GM18519 (cell line): Measurements from ENCODE around the gene DTNB.
"Not testable (repeated sequence)": the region's sequence is repeated elsewhere in the genome, so short reads cannot be mapped to it uniquely, and the experiment has no call there.

Experiments used
- ATAC-seq: cut with Tn5 transposase; IDR thresholded peaks from one replicate; pipeline ENCODE4 v1.9.1; 2021; ENCODE audit warnings: mild to moderate bottlenecking, moderate library complexity; ENCODE audit not compliant: unreplicated experiment, low FRiP score

DTNB gene

DNA sequence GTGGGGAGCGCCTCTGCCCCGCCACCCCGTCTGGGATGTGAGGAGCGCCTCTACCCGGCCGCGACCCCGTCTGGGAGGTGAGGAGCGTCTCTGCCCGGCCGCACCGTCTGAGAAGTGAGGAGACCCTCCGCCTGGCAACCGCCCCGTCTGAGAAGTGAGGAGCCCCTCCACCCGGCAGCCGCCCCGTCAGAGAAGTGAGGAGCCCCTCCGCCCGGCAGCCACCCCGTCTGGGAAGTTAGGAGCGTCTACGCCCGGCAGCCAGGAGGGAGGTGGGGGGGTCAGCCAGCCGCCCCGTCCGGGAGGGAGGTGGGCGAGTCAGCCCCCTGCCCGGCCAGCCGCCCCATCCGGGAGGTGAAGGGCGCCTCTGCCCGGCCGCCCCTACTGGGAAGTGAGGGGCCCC is 39.6 kb downstream of the DTNB start:
- ATAC-seq = not testable (repeated sequence)

DNA sequence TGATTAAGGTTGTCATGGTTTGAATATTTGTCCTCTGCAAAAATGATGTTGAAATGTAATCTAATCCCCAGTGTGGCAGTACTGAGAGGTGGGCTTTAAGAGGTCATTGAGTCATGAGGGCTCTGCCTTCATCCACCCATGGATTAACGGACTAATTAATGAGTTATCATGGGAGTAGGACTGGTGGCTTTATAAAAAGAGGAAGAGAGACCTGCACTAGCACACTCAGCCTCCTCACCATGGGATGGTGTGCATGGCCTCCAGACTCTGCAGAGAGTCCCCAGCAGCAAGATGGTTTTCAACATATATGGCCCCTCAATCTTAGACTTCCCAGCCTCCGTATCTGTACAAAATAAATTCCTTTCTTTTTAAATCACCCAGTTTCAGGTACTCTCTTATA is 41.0 kb downstream of the DTNB start:
- no peak for ATAC-seq

DNA sequence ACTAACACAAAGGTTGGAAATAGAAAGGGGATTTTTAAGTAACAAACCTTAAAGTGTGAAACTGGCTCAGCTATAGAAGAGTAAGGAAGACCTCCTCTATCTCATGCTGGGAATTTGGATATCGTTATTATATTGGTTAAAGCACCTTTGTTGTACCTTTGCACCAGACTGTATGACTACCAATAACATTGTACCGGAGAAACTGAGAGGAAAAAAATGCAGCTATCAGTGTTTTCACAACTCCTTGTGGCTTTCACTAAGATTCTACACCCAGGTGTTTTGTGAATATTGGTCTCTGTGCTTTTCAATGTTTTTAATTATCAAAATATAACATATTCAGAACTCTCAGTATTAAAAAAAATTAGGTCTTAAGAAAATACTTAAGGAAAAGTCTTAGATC is 48.7 kb downstream of the DTNB start:
- no peak for ATAC-seq

DNA sequence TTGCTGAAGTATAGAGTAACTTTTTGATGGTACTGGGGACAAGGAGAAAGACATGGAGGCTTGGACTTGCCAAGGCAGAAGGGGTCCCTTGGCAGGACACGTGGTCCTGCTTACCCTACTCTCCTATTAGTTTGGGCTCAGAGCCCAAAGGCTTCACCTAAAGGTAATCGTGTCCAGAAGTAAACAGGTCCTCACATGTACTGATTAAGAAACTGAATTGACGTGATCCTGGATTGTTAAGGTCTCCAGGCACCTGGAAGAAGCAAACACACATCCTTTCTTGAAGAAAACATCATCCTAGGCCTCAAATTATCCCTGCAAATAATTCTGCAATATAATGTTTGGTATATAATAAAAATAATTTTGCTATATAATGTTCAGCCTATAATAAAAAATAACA is 50.0 kb downstream of the DTNB start:
- ATAC-seq = no peak

DNA sequence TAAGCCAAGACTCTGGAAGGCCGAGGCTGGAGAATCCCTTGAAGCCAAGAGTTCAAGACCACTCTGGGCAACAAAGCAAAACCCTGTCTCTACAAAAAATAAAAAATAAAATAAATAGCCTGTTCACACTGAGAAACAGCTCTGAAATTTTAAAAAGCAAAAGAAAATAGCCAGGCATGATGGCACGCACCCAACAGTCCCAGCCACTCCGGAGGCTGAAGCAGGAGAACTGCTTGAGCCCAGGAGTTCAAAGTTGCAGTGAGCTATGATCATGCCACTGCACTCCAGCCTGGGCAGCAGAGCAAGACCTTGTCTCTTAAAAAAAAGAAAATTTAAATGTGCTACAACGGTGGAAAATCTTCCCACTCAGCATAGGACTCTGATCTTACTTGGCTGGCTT is 52.7 kb downstream of the DTNB start:
- ATAC-seq = no peak

DNA sequence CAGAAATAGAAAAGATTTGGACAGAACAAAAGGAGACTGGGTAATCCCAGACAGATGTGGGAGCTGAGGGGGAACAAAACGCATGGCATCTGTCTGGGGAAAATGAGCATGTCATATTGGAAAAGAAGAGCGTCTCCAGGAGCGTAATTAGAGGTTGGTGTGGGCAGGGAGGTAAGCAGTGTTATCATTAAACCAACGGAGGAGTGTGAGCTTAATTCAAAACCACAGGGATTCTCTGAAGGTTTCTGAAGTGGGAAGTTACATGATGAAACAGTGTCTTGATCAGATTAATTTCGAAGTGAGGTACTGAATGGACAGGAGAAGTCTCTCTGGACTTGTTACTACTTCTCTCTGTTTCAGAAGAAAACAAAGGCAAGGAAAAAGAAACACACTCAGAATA is 53.3 kb downstream of the DTNB start:
- no peak for ATAC-seq

DNA sequence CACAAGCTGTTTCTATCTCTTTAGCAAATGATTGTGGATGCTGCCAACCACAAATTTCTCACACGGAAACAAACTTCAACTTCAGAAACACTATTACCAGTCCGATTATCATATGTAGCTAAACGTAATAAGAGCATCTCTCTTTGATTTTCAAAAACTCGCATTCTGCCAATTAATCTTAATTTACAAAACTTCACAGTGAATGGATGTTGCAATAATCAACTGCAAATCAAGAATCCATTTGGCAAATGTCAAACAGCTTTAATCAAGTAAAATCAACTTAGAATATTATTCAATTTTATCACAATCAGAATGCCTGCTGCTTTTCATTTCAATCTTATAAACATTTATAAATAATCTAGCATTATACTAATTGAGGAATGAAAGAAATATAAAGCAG is 54.2 kb downstream of the DTNB start:
- no peak for ATAC-seq

DNA sequence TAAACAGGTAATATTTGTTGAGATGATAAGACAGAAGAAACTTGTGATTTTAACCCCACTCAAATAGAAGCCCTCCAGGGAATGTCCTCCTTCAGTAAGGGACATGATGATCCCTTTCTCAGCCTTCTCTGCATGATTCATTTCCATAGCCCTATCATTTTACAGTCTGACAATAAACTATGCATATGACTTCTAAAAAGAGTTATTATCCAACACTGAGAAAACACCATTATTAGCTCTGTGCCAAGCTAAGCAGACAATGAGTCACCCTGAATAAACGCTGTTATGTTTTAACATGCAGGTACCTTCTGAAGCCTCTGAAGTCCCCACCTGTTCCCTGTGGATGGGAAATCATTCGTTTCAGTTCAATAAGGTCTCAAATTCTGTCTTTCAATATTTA is 54.7 kb downstream of the DTNB start:
- no peak for ATAC-seq

DNA sequence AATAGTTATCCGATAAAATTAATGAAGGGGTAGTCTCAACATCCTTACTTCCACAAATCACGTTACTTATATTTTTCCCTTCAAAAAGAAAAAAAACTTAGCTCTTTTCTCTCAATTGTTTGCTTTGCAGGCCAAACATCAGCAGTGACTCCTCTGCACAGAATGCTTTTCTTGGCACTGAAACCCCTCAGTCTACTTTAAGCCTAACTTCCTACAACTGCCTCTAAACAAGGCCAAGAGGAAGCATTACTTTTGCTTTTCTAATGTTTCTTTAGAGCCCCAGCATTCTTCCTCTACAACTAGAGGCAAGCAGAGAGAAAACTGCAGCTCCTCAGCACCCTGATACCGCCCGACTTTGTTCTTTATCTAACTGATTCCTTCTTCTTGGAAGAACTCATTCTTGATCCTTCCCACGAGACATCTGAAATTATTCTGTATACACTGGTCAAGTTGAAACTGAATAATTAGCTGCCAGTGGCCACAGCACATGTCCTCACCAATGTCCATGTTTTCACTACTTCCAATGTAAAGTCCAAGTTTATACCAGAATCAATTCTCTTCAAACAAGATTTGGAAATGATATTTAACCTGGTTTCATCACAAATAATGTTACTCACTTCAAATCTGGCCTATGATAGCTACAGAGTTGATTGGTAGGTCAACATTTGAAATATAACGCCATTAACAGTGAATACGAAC is 55.3 kb downstream of the DTNB start:
- no peak for ATAC-seq

DNA sequence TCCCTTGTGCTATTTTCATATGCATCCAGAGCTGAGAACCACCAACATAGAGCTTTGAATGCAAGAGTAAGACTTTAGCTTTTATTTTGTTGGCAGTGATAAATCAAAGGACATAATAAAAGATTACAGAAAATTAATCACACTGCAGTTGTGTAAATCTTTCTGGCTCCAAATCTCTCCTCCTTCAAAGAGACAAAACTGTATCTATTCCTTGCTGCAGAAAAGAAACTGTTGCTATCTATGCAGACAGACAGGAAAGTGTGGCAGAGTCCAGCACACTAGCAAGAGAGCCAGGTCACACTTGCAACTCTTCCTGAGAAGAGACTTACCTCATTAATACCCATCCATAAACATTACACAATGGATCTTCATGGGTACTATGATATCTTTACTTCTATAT is 57.5 kb downstream of the DTNB start:
- no peak for ATAC-seq

DNA sequence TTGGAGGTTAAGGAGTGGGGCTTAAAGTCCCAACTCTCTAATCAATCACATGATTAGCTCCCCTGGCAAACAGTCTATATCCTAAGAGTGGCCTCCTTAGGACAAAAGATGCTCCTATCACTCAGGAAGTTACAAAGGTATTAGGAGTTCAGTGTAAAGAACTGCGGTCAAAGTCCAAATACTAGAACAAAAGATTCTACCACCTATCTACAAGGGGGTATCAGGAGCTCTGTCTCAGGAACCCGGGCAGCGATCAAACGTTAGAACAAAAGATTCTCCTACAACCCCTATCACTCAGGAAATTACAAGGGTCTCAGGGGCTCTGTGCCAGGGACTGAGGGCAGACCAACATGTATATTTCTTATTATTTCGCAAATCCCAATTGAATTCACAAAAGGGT is 58.0 kb downstream of the DTNB start:
- no peak for ATAC-seq

DNA sequence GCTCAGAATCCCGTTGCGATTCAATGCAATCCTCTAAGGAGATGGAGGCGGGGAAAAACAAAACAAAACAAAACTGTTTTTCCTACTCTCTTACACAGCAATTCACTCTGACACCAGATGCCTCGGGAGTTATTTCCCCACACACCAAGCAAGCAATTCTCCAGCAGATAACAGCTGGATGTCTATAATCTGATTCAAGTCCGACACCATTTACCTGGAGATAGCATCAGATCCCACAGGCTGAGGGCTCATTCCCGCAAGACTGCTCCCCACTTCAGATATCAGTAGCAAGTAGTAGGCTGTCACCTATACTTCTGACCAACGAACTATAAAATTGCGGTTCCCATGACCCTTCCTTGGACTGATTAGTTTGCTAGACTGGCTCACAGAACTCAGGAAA is 58.7 kb downstream of the DTNB start:
- no peak for ATAC-seq

DNA sequence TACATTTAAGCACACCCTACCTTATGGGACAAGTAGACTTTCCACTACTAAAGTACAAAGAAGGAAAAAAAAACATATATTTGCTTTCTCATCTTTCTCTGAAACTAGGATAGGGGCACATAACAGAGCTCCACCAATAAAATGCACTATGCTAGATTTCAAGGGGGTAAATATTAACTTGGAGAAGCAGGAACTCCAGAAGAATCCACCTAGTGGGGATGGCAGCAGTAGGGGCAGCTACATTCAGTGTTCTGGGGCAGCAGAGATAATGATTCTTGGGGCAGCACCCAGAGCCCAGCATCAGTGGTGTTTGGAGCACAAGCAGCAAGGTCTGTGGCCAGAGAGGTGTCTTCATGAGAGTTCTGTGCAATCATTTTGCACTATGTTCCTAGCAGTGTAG is 64.7 kb downstream of the DTNB start:
- ATAC-seq = no peak

DNA sequence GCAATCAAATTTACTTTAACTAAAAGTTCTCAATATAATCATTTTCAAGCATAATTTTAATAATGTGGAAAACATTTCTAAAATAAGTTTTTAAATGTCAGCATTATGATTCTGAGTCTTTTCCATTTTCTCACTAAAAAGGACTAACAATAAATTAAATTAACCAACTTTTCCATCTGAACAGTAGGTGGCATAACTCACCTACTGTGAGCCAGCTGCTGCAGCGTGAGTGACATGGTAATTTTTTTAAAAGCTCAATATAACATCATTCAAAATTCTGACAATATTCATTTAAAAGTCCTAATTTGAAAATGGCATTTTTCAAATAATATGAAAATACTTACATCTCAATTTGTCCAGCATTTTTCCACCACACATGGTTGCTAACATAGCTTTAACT is 66.5 kb downstream of the DTNB start:
- no peak for ATAC-seq

DNA sequence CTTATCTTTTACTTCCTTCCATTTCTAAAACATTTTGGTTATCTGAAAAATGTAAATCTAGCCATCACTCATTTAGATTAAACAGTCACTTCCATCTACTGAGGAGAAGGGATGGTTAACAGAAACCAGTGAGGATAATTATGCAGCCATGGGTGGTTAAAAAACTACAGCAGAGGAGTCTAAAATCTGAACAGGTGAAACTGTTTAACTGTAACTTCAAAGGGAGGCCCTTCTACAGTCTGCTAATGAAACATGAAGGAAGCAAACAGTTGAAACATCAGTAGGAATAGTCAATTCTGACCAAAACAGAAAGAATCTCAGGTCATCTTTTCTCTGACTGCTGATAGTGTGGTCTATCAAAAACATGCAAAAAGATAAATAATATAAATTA is 71.0 kb downstream of the DTNB start:
- ATAC-seq = no peak

DNA sequence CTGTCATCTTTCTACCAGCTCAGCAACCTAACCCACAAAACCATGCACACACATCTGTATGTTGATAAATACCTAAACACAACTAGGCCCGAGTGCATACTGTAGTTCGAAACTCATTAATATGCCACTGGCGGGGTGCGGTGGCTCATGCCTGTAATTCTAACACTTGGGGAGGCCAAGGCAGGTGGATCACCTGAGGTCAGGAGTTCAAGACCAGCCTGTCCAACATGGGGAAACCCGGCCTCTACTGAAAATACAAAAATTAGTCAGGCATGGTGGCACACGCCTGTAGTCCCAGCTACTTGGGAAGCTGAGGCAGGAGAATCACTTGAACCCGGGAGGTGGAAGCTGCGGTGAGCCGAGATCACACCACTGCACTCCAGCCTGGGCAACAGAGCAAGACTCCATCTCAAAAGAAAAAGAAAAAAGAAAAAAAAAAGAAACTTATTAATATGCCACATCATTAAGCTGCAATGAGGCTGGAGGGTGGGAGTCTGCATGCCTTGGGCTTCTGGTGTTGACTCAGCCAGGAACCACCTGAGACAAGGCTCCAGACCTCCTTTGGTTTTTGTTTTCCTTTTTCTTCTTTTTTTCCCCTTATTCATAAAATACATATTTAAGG is 71.6 kb downstream of the DTNB start:
- not testable (repeated sequence) for ATAC-seq

DNA sequence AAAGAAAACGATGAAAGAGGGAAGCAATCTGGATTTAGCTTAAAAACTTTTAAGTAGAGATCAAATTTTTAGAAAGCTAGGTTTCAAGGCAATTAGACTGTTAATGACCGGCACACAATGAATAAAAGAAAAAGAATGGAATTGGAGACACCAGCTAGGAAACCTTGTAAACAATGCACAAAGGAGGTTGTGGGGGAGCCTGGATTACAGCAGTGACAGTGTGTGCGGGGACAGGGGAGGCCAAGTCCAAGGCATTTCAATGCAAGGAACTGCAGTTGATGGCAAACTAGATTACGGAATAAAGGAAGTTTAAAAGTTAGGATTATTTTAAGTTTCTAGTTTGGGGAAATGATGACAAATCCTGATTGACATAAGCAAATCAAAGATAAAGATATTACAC is 74.5 kb downstream of the DTNB start:
- ATAC-seq = no peak

DNA sequence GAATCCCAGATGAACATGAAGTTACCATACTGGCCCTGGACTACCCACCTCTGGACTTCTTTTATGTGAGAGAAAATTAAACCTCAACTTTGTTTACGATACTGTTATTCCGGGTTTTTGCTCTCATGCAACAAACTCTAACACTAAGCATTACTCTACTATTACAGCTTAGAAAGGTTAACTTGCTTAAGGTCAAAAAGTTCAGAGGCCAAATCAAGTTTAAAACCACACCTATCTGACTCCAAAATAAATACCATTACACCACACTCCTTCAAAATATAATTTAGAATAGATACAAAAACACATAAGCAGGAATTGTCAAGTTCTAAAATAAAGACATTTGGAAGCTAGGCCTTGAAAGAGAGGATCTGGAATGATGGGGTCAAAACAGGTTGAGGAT is 75.0 kb downstream of the DTNB start:
- no peak for ATAC-seq

DNA sequence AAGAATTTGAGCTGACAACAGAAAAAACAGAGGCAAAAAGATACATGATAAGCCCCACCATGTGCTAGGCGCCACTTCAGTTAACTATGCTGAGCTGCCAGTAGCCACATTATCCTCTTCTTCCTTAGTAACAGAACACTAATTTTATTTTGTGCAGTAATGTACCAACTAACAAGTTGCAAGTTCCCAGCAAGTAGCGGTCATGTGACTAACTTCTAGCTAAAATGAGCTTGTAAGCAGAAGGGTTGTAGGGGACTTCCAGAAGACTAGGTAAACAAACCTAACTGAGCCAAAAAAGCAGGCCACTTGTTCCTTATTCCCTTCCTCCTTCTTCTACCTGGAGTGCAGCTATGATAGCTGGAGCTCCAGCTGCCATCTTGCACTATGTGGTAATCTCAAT is 75.5 kb downstream of the DTNB start:
- ATAC-seq = no peak

DNA sequence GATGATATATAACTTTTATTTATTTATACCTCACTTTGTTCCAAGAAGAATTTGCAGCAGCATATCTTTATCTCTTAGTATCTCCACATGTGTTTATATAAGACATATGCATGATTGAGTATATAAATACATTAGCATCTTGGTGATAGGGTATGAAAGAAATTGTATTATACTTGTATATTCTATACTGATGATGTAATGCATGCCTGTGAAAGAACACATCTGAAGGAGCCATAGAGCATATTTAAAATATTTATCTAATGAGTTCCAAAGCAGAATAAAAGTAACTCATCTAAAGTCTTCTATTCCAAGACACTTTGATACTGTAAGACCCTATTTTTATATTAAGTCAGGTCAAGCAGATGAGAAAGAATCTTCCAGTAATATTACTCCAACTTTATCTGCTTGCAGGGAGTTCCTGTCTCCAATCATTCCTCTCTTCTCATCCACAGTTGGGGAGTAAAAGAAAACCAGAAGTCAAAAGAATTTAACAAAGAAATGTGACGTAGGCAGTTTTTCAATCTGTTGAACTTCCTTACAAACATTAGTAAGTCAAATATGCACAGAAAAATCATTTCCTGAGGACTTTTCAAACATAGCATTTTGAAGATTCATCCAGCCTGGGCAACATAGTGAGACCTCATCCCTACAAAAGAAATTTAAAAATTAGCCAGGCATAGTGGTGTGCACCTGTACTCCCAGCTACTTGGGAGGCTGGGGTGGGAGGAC is 76.7 kb downstream of the DTNB start:
- no peak for ATAC-seq

DNA sequence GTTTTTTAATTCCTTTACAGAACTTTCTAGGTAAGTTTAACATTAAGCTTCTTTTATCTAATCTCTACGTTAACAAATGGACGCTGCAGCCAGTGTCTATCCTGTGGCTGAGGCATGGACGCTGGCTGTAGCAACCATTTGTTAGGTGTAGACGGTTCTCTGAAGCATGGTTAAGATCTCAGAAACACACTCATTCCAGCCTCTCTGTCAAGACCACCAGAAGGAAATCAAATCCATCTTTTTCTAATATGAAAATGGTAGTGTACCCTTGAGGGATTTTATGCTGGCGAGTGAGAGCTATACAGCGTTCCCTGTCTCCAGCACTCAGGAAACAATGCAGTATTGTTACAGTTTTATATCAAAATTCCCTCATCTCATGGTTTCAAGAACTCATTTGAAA is 78.0 kb downstream of the DTNB start:
- ATAC-seq = no peak

DNA sequence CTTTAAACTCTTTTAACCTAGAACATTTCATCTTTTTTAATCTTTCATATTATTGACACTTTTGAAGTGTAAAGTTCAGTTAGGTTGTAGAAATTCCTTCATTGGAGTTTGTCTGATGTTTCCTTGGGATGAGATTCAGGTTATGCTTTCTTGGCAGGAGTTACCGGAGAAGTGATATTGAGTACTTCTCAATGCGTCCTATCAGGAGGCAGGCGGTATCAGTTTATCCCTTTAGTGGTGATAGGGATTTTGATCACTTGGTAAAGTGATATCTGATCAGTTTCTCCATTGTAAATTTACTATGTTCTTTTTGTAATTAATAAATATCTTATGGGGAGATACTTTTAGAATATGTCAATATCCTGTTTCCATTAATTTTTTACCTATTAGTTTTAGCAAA is 78.4 kb downstream of the DTNB start:
- ATAC-seq = no peak
